Measurements from ENCODE around the gene GRAMD2A. TPM values are rescaled to one million over a fixed set of nuclear protein-coding genes. Genes with fewer than 3 reads are reported as not detected.

The GRAMD2A gene
- total and polyA plus RNA-seq, 2 experiments from 2014 or later, result 0.70 to 2.8 TPM

- Histone ChIP-seq H3F3A (replicated peaks; ENCODE audit: low read depth) (no peaks in the 10 kb centered on the region), H3K4me3 (no peak overlapping the region), H3K4me1 (ENCODE audit: insufficient read depth) (peaks cover 9% of the 10 kb centered on the region), H3K79me2 (replicated peaks; ENCODE audit: insufficient read depth) (no peaks in the 10 kb centered on the region), H2AFZ (no peak overlapping the region), H3K36me3 (ENCODE audit: insufficient read depth) (no peaks in the 10 kb centered on the region), H3K27me3 (ENCODE audit: insufficient read depth) (no peaks in the 10 kb centered on the region), H3K27ac (ENCODE audit: low read depth) (no peak overlapping the region), H3K4me2 (peak overlapping the region; percentile 8; the same call in 1 of the 2 replicates), H3K9me2 (ENCODE audit: insufficient read depth) (no peaks in the 10 kb centered on the region), H4K20me1 (replicated peaks; ENCODE audit: insufficient read depth) (no peaks in the 10 kb centered on the region; the same call in 1 of the 2 replicates)
- DNase-seq (ENCODE audit: low spot score) (peak; percentile 18), ATAC-seq (peak; percentile 35; the same call in 2 of the 3 replicates)
- Mint-ChIP-seq H3K27ac (no peak overlapping the region), H3K4me3 (no peak overlapping the region), H3K9me3 (no peaks in the 10 kb centered on the region), H3K27me3 (ENCODE audit: insufficient read depth, low read depth, poor library complexity) (peaks cover 63% of the 10 kb centered on the region), H3K4me1 (peaks cover 20% of the 10 kb centered on the region), H3K36me3 (ENCODE audit: low read depth) (peaks cover 30% of the 10 kb centered on the region)
- no peak for TF ChIP-seq CREB1 (CRISPR knock-in tag; IDR thresholded peaks at IDR 0.05; ENCODE audit: low read depth)
Observed at GRCh38 chr15:72237853-72238224, 40.3 kb upstream of the GRAMD2A start.

- Histone ChIP-seq H4K20me1 (replicated peaks; ENCODE audit: insufficient read depth) (no peaks in the 10 kb centered on the region; the same call in 1 of the 2 replicates), H3K4me1 (ENCODE audit: insufficient read depth) (peaks cover 15% of the 10 kb centered on the region), H3K36me3 (ENCODE audit: insufficient read depth) (no peaks in the 10 kb centered on the region), H3K4me3 (0 out of 2 replicates have a peak overlapping the region, but pooled peaks have one; percentile 20), H3K27ac (ENCODE audit: low read depth) (no peak overlapping the region), H3F3A (replicated peaks; ENCODE audit: low read depth) (no peaks in the 10 kb centered on the region), H3K4me2 (peak overlapping the region; percentile 8), H3K79me2 (replicated peaks; ENCODE audit: insufficient read depth) (no peaks in the 10 kb centered on the region), H2AFZ (no peak overlapping the region), H3K9me2 (ENCODE audit: insufficient read depth) (no peaks in the 10 kb centered on the region), H3K27me3 (ENCODE audit: insufficient read depth) (no peaks in the 10 kb centered on the region)
- Mint-ChIP-seq H3K4me1 (peaks cover 20% of the 10 kb centered on the region), H3K4me3 (peak overlapping the region; percentile 42), H3K36me3 (ENCODE audit: low read depth) (peaks cover 26% of the 10 kb centered on the region), H3K27me3 (ENCODE audit: insufficient read depth, low read depth, poor library complexity) (peaks cover 64% of the 10 kb centered on the region), H3K27ac (peak overlapping the region; percentile 55), H3K9me3 (no peaks in the 10 kb centered on the region)
- ATAC-seq (peak; percentile 90), DNase-seq (ENCODE audit: low spot score) (peak; percentile 70)
- TF ChIP-seq ETS1 (IDR thresholded peaks at IDR 0.05) (no peak), ZNF114 (CRISPR knock-in tag; IDR thresholded peaks at IDR 0.05) (no peak), REST (IDR thresholded peaks at IDR 0.05; ENCODE audit: unreplicated experiment) (no peak), CREB1 (CRISPR knock-in tag; IDR thresholded peaks at IDR 0.05; ENCODE audit: low read depth) (no peak), EZH2 (IDR thresholded peaks at IDR 0.05; ENCODE audit: low read depth, unreplicated experiment) (no peak), STAT1 (IDR thresholded peaks at IDR 0.05; ENCODE audit: unreplicated experiment) (no peak), EZH2phosphoT487 (IDR thresholded peaks at IDR 0.05; ENCODE audit: unreplicated experiment) (no peak), ZNF331 (CRISPR knock-in tag; IDR thresholded peaks at IDR 0.05; ENCODE audit: low read depth) (no peak)
Observed at GRCh38 chr15:72237029-72237852, 39.7 kb upstream of the GRAMD2A start.

Data from GM23338 (cell line).